Measurements from ENCODE around the gene POC1B.

DNA sequence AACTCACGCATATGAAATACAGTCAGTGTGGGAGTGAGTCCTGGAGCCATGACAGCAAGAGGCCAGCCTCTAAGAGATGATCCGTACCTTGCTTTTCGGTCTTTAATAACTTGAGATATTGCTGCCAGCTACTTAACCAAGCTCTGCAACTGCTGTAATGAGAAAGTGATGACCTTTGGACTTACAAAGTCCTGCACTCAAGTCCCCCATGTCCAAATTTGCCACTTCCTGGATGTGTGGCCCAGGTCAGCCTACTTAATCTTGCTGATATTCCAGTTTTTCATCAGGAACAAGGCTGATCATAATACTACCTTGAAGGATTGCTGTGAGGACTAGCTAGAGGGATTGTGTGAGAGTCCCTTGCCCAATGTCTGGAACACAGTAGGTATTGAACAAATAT lies 139.7 kb downstream of the POC1B start:
- TF ChIP-seq, protein P1, sequence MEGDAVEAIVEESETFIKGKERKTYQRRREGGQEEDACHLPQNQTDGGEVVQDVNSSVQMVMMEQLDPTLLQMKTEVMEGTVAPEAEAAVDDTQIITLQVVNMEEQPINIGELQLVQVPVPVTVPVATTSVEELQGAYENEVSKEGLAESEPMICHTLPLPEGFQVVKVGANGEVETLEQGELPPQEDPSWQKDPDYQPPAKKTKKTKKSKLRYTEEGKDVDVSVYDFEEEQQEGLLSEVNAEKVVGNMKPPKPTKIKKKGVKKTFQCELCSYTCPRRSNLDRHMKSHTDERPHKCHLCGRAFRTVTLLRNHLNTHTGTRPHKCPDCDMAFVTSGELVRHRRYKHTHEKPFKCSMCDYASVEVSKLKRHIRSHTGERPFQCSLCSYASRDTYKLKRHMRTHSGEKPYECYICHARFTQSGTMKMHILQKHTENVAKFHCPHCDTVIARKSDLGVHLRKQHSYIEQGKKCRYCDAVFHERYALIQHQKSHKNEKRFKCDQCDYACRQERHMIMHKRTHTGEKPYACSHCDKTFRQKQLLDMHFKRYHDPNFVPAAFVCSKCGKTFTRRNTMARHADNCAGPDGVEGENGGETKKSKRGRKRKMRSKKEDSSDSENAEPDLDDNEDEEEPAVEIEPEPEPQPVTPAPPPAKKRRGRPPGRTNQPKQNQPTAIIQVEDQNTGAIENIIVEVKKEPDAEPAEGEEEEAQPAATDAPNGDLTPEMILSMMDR (IDR thresholded peaks at IDR 0.05; ENCODE audit: low read length) = no peak
- TF ChIP-seq EZH2 (IDR thresholded peaks at IDR 0.05; ENCODE audit: borderline replicate concordance, low read length) = no peak

Data from OCI-LY1 (cell line).